GM23338 (cell line): ENCODE measurements around the gene CD33. TPM values are rescaled to one million over a fixed set of nuclear protein-coding genes. Genes with fewer than 3 reads are reported as not detected.

Experiments used
- ATAC-seq: fragments of 200-7000 bp; cut with Tn5 transposase; 3 replicates; pipeline ENCODE4 v1.9.1; 2020
- DNase-seq: peaks from one replicate; pipeline ENCODE4 v3.0.0-alpha.2; 2015; ENCODE audit warnings: low spot score
- H2AFZ ChIP-seq: fragments of 200-600 bp; sonication (generic); 2 replicates; pipeline ENCODE4 v1.8.0; 2016; ENCODE audit warnings: antibody characterized with exemption, mild to moderate bottlenecking, moderate library complexity
- H3F3A ChIP-seq: fragments of 200-600 bp; sonication (generic); replicated peaks from 2 replicates; pipeline ENCODE4 v1.8.0; 2017; ENCODE audit warnings: antibody characterized with exemption, mixed run types, low read depth
- H3K27ac ChIP-seq: fragments of 200-600 bp; sonication (generic); 2 replicates; pipeline ENCODE4 v1.6.1; 2016; ENCODE audit warnings: low read depth
- H3K27me3 ChIP-seq: fragments of 200-600 bp; sonication (generic); 2 replicates; pipeline ENCODE4 v1.8.0; 2016; ENCODE audit warnings: mild to moderate bottlenecking, mixed run types, moderate library complexity; ENCODE audit not compliant: insufficient read depth
- H3K36me3 ChIP-seq: fragments of 200-600 bp; sonication (generic); 2 replicates; pipeline ENCODE4 v1.8.0; 2016; ENCODE audit warnings: mild to moderate bottlenecking; ENCODE audit not compliant: insufficient read depth
- H3K4me1 ChIP-seq: fragments of 200-600 bp; sonication (generic); 2 replicates; pipeline ENCODE4 v1.8.0; 2016; ENCODE audit warnings: mild to moderate bottlenecking, moderate library complexity; ENCODE audit not compliant: insufficient read depth
- H3K4me2 ChIP-seq: fragments of 200-600 bp; sonication (generic); 2 replicates; pipeline ENCODE4 v1.7.1; 2017; ENCODE audit warnings: mixed run types
- H3K4me3 ChIP-seq: fragments of 200-600 bp; sonication (generic); 2 replicates; pipeline ENCODE4 v1.6.1; 2016; ENCODE audit warnings: mixed run types
- H3K79me2 ChIP-seq: fragments of 200-600 bp; sonication (generic); replicated peaks from 2 replicates; pipeline ENCODE4 v1.8.0; 2017; ENCODE audit warnings: mild to moderate bottlenecking; ENCODE audit not compliant: insufficient read depth
- H3K9me2 ChIP-seq: fragments of 200-600 bp; sonication (generic); 2 replicates; pipeline ENCODE4 v1.8.0; 2017; ENCODE audit not compliant: insufficient read depth
- H4K20me1 ChIP-seq: fragments of 200-600 bp; sonication (generic); replicated peaks from 2 replicates; pipeline ENCODE4 v1.8.0; 2017; ENCODE audit warnings: mild to moderate bottlenecking; ENCODE audit not compliant: insufficient read depth
- H3K27ac Mint-ChIP-seq: 2 replicates; pipeline ENCODE4 v1.8.0; 2020; ENCODE audit warnings: inconsistent platforms, mild to moderate bottlenecking, moderate library complexity, mixed read lengths
- H3K27me3 Mint-ChIP-seq: 3 replicates; pipeline ENCODE4 v1.8.0; 2022; ENCODE audit warnings: low read depth, mild to moderate bottlenecking, moderate library complexity, mixed read lengths, inconsistent platforms; ENCODE audit not compliant: insufficient read depth, poor library complexity
- H3K36me3 Mint-ChIP-seq: 3 replicates; pipeline ENCODE4 v1.8.0; 2021; ENCODE audit warnings: low read depth, mild to moderate bottlenecking, inconsistent platforms, moderate library complexity, mixed read lengths
- H3K4me1 Mint-ChIP-seq: 3 replicates; pipeline ENCODE4 v1.8.0; 2020; ENCODE audit warnings: mild to moderate bottlenecking, inconsistent platforms, mixed read lengths
- H3K4me3 Mint-ChIP-seq: 3 replicates; pipeline ENCODE4 v1.8.0; 2021; ENCODE audit warnings: moderate library complexity, mild to moderate bottlenecking, inconsistent platforms, mixed read lengths
- H3K9me3 Mint-ChIP-seq: 3 replicates; pipeline ENCODE4 v1.8.0; 2020; ENCODE audit warnings: moderate library complexity, mild to moderate bottlenecking, inconsistent platforms, mixed read lengths
- CREB1 ChIP-seq: fragments of 250-450 bp; sonication (Bioruptor Pico); IDR thresholded peaks from 2 replicates; pipeline ENCODE4 v1.5.0; 2020; ENCODE audit warnings: low read depth, mild to moderate bottlenecking, moderate library complexity
- ETS1 ChIP-seq: IDR thresholded peaks from 2 replicates; pipeline ENCODE4 v1.6.1; 2016; ENCODE audit warnings: antibody characterized with exemption
- JUNB ChIP-seq: IDR thresholded peaks from one replicate; pipeline ENCODE4 v1.6.1; 2016; ENCODE audit warnings: antibody characterized with exemption; ENCODE audit not compliant: unreplicated experiment
- NANOG ChIP-seq: IDR thresholded peaks from 2 replicates; pipeline ENCODE4 v1.6.1; 2016; ENCODE audit warnings: antibody characterized with exemption, borderline replicate concordance
- REST ChIP-seq: IDR thresholded peaks from one replicate; pipeline ENCODE4 v1.6.1; 2018; ENCODE audit warnings: antibody characterized with exemption; ENCODE audit not compliant: unreplicated experiment
- ZNF331 ChIP-seq: fragments of 250-450 bp; sonication (Bioruptor Pico); IDR thresholded peaks from 2 replicates; pipeline ENCODE4 v1.5.0; 2020; ENCODE audit warnings: low read depth, mild to moderate bottlenecking, moderate library complexity
- ZNF462 ChIP-seq: fragments of 250-450 bp; sonication (Bioruptor Pico); IDR thresholded peaks from 2 replicates; pipeline ENCODE4 v1.5.0; 2020; ENCODE audit warnings: mild to moderate bottlenecking, moderate library complexity
- polyA plus RNA-seq: library from polyadenylated mRNA; unstranded; fragments of >200 nt; fragmentation: Nextera tagmentation; extraction: Ambion mirVana; gene quantifications from 2 replicates; pipeline ENCODE4 v1.2.1, GENCODE V29; 2016
- total RNA-seq: library from RNA; depleted of rRNA; stranded (reverse); fragments of >200 nt; shearing (Covaris generic); gene quantifications from 2 replicates; pipeline ENCODE4 v1.2.3, GENCODE V29; 2014
- TF ChIP-seq, protein P1 (sequence below), 2 experiments: fragments of 200-600 bp in 1 of 2; sonication (generic) in 1 of 2; conservative IDR thresholded peaks; 2 replicates each; pipeline versions ENCODE4 v1.5.1 to v1.6.1; 2016 to 2017; ENCODE audit warnings: antibody characterized with exemption in 2 of 2, low read depth in 2 of 2, mild to moderate bottlenecking in 2 of 2, moderate library complexity in 1 of 2

CD33 gene
- total and polyA plus RNA-seq, 2 experiments from 2014 or later: 0.45 TPM; not detected in 1

GRCh38 chr19:51195616-51196015 lies 29.3 kb upstream of the CD33 start (continued):
- TF ChIP-seq ZNF462 (CRISPR knock-in tag): no peak
- no peak for TF ChIP-seq JUNB
- no peak for TF ChIP-seq REST
- TF ChIP-seq NANOG: no peak

DNA sequence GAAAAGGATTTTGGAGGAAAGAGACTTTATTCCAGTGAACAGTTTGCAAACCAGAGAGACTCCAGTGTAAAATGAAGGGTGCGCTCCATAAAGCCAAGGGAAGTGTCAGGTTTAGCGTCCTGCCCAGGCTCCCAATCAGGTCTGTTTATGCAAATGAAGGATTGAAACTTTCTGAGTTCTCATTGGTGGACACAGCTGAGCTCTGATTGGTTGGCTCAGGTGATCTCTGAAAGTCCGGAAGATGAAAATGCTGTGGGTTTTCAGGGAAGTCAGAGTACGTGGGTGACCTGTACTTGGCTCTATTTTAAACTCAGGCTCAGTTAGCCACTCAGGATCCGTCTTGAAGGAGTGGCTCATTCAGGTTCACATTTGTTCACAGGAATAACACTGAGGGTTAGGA lies 28.7 kb upstream of the CD33 start:
- no peak overlapping the region for H3K4me2 ChIP-seq
- H2AFZ ChIP-seq: no peak overlapping the region
- H4K20me1 ChIP-seq: no peaks in the 10 kb centered on the region
- no peaks in the 10 kb centered on the region; the same call in 1 of the 2 replicates for H3K9me2 ChIP-seq
- Mint-ChIP-seq H3K4me1 (no peaks in the 10 kb centered on the region), H3K27me3 (peaks cover 3% of the 10 kb centered on the region), H3K9me3 (peaks cover 54% of the 10 kb centered on the region), H3K4me3 (no peak overlapping the region), H3K27ac (no peak overlapping the region), H3K36me3 (no peaks in the 10 kb centered on the region; the same call in 2 of the 3 replicates)
- DNase-seq: no peak
- H3K4me3 ChIP-seq: no peak overlapping the region
- no peaks in the 10 kb centered on the region for H3K36me3 ChIP-seq
- no peak for ATAC-seq
- H3K27me3 ChIP-seq: no peaks in the 10 kb centered on the region
- no peak overlapping the region for H3K27ac ChIP-seq
- H3K4me1 ChIP-seq: no peaks in the 10 kb centered on the region
- TF ChIP-seq ZNF331 (CRISPR knock-in tag) (no peak), JUNB (no peak), ETS1 (no peak), CREB1 (CRISPR knock-in tag) (no peak)
- TF ChIP-seq, protein P1, sequence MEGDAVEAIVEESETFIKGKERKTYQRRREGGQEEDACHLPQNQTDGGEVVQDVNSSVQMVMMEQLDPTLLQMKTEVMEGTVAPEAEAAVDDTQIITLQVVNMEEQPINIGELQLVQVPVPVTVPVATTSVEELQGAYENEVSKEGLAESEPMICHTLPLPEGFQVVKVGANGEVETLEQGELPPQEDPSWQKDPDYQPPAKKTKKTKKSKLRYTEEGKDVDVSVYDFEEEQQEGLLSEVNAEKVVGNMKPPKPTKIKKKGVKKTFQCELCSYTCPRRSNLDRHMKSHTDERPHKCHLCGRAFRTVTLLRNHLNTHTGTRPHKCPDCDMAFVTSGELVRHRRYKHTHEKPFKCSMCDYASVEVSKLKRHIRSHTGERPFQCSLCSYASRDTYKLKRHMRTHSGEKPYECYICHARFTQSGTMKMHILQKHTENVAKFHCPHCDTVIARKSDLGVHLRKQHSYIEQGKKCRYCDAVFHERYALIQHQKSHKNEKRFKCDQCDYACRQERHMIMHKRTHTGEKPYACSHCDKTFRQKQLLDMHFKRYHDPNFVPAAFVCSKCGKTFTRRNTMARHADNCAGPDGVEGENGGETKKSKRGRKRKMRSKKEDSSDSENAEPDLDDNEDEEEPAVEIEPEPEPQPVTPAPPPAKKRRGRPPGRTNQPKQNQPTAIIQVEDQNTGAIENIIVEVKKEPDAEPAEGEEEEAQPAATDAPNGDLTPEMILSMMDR (conservative IDR thresholded peaks at IDR 0.05; ENCODE audit: low read depth in 2 of 2): no peak
- H3K79me2 ChIP-seq: no peaks in the 10 kb centered on the region
- H3F3A ChIP-seq: no peaks in the 10 kb centered on the region
